DND-41 (cell line): ENCODE results near the gene LIG1.

ENCODE experiments used
- ATAC-seq: fragments of 200-7000 bp; cut with Tn5 transposase; 3 replicates; pipeline ENCODE4 v1.9.1; 2021; ENCODE audit warnings: low read depth; ENCODE audit not compliant: insufficient read depth
- DNase-seq: peaks from one replicate; pipeline ENCODE4 v3.0.0-alpha.2; 2020
- H2AFZ ChIP-seq: 2 replicates; pipeline ENCODE4 v1.6.0; 2012; ENCODE audit warnings: low read depth, low read length
- H3K27ac ChIP-seq: 2 replicates; pipeline ENCODE4 v1.5.1; 2012; ENCODE audit warnings: low read length, inconsistent platforms
- H3K27me3 ChIP-seq: fragments of 200-600 bp; sonication (generic); 2 replicates; pipeline ENCODE4 v1.6.0; 2012; ENCODE audit warnings: low read length, mild to moderate bottlenecking, inconsistent platforms; ENCODE audit not compliant: insufficient read depth, poor library complexity
- H3K36me3 ChIP-seq: 2 replicates; pipeline ENCODE4 v1.5.1; 2012; ENCODE audit warnings: low read length, inconsistent platforms; ENCODE audit not compliant: insufficient read depth
- H3K4me1 ChIP-seq: 2 replicates; pipeline ENCODE4 v1.5.1; 2012; ENCODE audit warnings: mild to moderate bottlenecking, low read length; ENCODE audit not compliant: insufficient read depth
- H3K4me2 ChIP-seq: 2 replicates; pipeline ENCODE4 v1.6.0; 2012; ENCODE audit warnings: mild to moderate bottlenecking, moderate library complexity, low read length, inconsistent platforms; ENCODE audit not compliant: insufficient read depth
- H3K4me3 ChIP-seq, 2 experiments: fragments of 200-600 bp in 1 of 2; shearing (Covaris generic) in 1 of 2; 2 replicates each; pipeline ENCODE4 v1.5.1; 2012 to 2016; ENCODE audit warnings: inconsistent platforms in 2 of 2, low read length in 2 of 2, mild to moderate bottlenecking in 2 of 2, low read depth in 1 of 2, moderate library complexity in 1 of 2
- H3K79me2 ChIP-seq: 2 replicates; pipeline ENCODE4 v1.6.0; 2012; ENCODE audit warnings: low read length, inconsistent platforms; ENCODE audit not compliant: insufficient read depth
- H3K9ac ChIP-seq: 2 replicates; pipeline ENCODE4 v1.6.0; 2012; ENCODE audit warnings: low read depth, mild to moderate bottlenecking, inconsistent platforms, low read length, moderate library complexity
- H3K9me3 ChIP-seq: 2 replicates; pipeline ENCODE4 v1.5.1; 2012; ENCODE audit warnings: low read length, moderate library complexity, mild to moderate bottlenecking, inconsistent platforms; ENCODE audit not compliant: insufficient read depth, severe bottlenecking
- H4K20me1 ChIP-seq: 2 replicates; pipeline ENCODE4 v1.6.0; 2012; ENCODE audit warnings: low read length; ENCODE audit not compliant: insufficient read depth
- EZH2 ChIP-seq: IDR thresholded peaks from 3 replicates; pipeline ENCODE4 v1.6.1; 2012; ENCODE audit warnings: borderline replicate concordance, low read depth, mild to moderate bottlenecking, moderate library complexity, low read length, inconsistent platforms; ENCODE audit not compliant: severe bottlenecking
- TF ChIP-seq, protein P1 (sequence below): IDR thresholded peaks from 2 replicates; pipeline ENCODE4 v1.5.1; 2012; ENCODE audit warnings: borderline replicate concordance, low read length, moderate library complexity, mild to moderate bottlenecking; ENCODE audit not compliant: poor library complexity, severe bottlenecking; ENCODE audit errors: extremely low read depth

Gene LIG1

GRCh38 chr19:48171710-48172109 lies 1.6 kb upstream of the LIG1 start:
- Histone ChIP-seq H3K79me2 (peaks cover 50% of the 10 kb centered on the region), H3K9me3 (no peaks in the 10 kb centered on the region), H3K27ac (peak overlapping the region; percentile 98; the same call in 1 of the 2 replicates), H3K4me2 (peak overlapping the region; percentile 78), H3K36me3 (peaks cover 37% of the 10 kb centered on the region), H2AFZ (no peak overlapping the region), H3K9ac (peak overlapping the region; percentile 99), H3K4me1 (peaks cover 35% of the 10 kb centered on the region), H3K27me3 (no peaks in the 10 kb centered on the region), H3K4me3 (peak overlapping the region in 1 of 2 experiments; percentile 100; a peak in 2 of 4 replicates), H4K20me1 (peaks cover 19% of the 10 kb centered on the region)
- DNase-seq (no peak), ATAC-seq (no peak)
- TF ChIP-seq, protein P1, sequence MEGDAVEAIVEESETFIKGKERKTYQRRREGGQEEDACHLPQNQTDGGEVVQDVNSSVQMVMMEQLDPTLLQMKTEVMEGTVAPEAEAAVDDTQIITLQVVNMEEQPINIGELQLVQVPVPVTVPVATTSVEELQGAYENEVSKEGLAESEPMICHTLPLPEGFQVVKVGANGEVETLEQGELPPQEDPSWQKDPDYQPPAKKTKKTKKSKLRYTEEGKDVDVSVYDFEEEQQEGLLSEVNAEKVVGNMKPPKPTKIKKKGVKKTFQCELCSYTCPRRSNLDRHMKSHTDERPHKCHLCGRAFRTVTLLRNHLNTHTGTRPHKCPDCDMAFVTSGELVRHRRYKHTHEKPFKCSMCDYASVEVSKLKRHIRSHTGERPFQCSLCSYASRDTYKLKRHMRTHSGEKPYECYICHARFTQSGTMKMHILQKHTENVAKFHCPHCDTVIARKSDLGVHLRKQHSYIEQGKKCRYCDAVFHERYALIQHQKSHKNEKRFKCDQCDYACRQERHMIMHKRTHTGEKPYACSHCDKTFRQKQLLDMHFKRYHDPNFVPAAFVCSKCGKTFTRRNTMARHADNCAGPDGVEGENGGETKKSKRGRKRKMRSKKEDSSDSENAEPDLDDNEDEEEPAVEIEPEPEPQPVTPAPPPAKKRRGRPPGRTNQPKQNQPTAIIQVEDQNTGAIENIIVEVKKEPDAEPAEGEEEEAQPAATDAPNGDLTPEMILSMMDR, result no peak
- no peak for TF ChIP-seq EZH2

- peaks cover 35% of the 10 kb centered on the region for H3K4me1 ChIP-seq
- peak; percentile 71 for DNase-seq
- peak overlapping the region; percentile 99 to 100 for H3K4me3 ChIP-seq
- peaks cover 58% of the 10 kb centered on the region for H3K79me2 ChIP-seq
- peak overlapping the region; percentile 99 for H3K9ac ChIP-seq
- H3K9me3 ChIP-seq, result no peaks in the 10 kb centered on the region
- peaks cover 42% of the 10 kb centered on the region for H3K36me3 ChIP-seq
- H3K27ac ChIP-seq, result peak overlapping the region; percentile 98
- peaks cover 25% of the 10 kb centered on the region for H4K20me1 ChIP-seq
- TF ChIP-seq EZH2, result no peak
- TF ChIP-seq, protein P1, result no peak
- ATAC-seq, result peak; percentile 23
- H3K4me2 ChIP-seq, result peak overlapping the region; percentile 78
- H3K27me3 ChIP-seq, result no peaks in the 10 kb centered on the region
- H2AFZ ChIP-seq, result peak overlapping the region; percentile 86
Observed at GRCh38 chr19:48170817-48171347, 738 bp upstream of the LIG1 start.

DNA sequence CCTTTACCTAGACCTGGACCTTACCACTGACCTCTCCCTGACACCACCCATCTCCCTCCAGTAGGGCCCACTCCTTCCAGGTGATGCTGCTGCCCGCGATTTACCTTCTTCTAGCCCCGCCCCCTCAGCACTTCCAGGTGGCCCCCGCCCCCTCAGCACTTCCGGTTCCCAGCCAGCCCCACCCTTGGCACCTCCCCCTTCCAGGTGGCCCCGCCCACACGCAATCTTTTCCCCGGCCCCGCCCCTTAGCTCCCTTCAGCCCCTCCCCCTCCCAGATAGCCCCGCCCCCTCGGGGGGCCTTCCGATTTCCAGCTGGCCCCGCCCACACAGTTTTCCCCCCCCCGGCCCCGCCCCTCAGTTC lies 586 bp downstream of the LIG1 start:
- DNase-seq (peak; percentile 79), ATAC-seq (peak; percentile 1; the same call in 1 of the 3 replicates)
- peak overlapping the region; percentile 100 for H2AFZ ChIP-seq

More for the DNA sequence above, 586 bp downstream of the LIG1 start:
- Histone ChIP-seq H3K36me3 (peaks cover 42% of the 10 kb centered on the region), H3K4me1 (peaks cover 35% of the 10 kb centered on the region), H4K20me1 (peaks cover 32% of the 10 kb centered on the region), H3K27ac (peak overlapping the region; percentile 98), H3K4me3 (peak overlapping the region; percentile 99 to 100; a peak in 3 of 4 replicates), H3K9me3 (no peaks in the 10 kb centered on the region), H3K27me3 (no peaks in the 10 kb centered on the region), H3K9ac (peak overlapping the region; percentile 99), H3K4me2 (peak overlapping the region; percentile 78), H3K79me2 (peaks cover 70% of the 10 kb centered on the region)
- TF ChIP-seq, protein P1, result no peak
- TF ChIP-seq EZH2, result no peak
